ENCODE results near the gene PRKCH.

Gene PRKCH

GRCh38 chr14:61530296-61530695, 208.9 kb downstream of the PRKCH start:
- Histone ChIP-seq H3K27me3 (ENCODE audit: low read depth, low read length) (no peaks in the 10 kb centered on the region), H3K36me3 (ENCODE audit: control insufficient read depth in 1 of 2, insufficient read depth in 2 of 2, low read length in 2 of 2) (no peaks in the 10 kb centered on the region), H3K27ac (ENCODE audit: low read length) (no peak overlapping the region), H3K9me3 (ENCODE audit: control insufficient read depth in 1 of 2, low read length in 2 of 2) (no peaks in the 10 kb centered on the region), H3K4me3 (ENCODE audit: low read depth in 1 of 2, low read length in 2 of 2) (no peak overlapping the region), H3K4me1 (ENCODE audit: control insufficient read depth in 1 of 2, insufficient read depth in 2 of 2, low read length in 2 of 2) (peaks cover 0 to 18% of the 10 kb centered on the region in 2 donors)

GRCh38 chr14:61530896-61531295, 209.5 kb downstream of the PRKCH start:
- Histone ChIP-seq H3K9me3 (ENCODE audit: control insufficient read depth in 1 of 2, low read length in 2 of 2) (no peaks in the 10 kb centered on the region), H3K36me3 (ENCODE audit: control insufficient read depth in 1 of 2, insufficient read depth in 2 of 2, low read length in 2 of 2) (no peaks in the 10 kb centered on the region), H3K27me3 (ENCODE audit: low read depth, low read length) (no peaks in the 10 kb centered on the region), H3K4me3 (ENCODE audit: low read depth in 1 of 2, low read length in 2 of 2) (no peak overlapping the region), H3K27ac (ENCODE audit: low read length) (no peak overlapping the region), H3K4me1 (ENCODE audit: control insufficient read depth in 1 of 2, insufficient read depth in 2 of 2, low read length in 2 of 2) (peaks cover 0 to 15% of the 10 kb centered on the region in 2 donors)

- Histone ChIP-seq H3K27me3 (ENCODE audit: low read depth, low read length) (no peaks in the 10 kb centered on the region), H3K4me1 (ENCODE audit: control insufficient read depth in 1 of 2, insufficient read depth in 2 of 2, low read length in 2 of 2) (peaks cover 0 to 9% of the 10 kb centered on the region in 2 donors), H3K36me3 (ENCODE audit: control insufficient read depth in 1 of 2, insufficient read depth in 2 of 2, low read length in 2 of 2) (no peaks in the 10 kb centered on the region), H3K9me3 (ENCODE audit: control insufficient read depth in 1 of 2, low read length in 2 of 2) (no peaks in the 10 kb centered on the region), H3K27ac (ENCODE audit: low read length) (no peak overlapping the region), H3K4me3 (ENCODE audit: low read depth in 1 of 2, low read length in 2 of 2) (no peak overlapping the region)
Measured at GRCh38 chr14:61531465-61532122, 210.2 kb downstream of the PRKCH start.

GRCh38 chr14:61532123-61532505, 210.7 kb downstream of the PRKCH start:
- H3K4me3 ChIP-seq (ENCODE audit: low read depth in 1 of 2, low read length in 2 of 2) = no peak overlapping the region
- H3K27ac ChIP-seq (ENCODE audit: low read length) = no peak overlapping the region
- no peaks in the 10 kb centered on the region for H3K36me3 ChIP-seq (ENCODE audit: control insufficient read depth in 1 of 2, insufficient read depth in 2 of 2, low read length in 2 of 2)
- peaks cover 0 to 3% of the 10 kb centered on the region in 2 donors for H3K4me1 ChIP-seq (ENCODE audit: control insufficient read depth in 1 of 2, insufficient read depth in 2 of 2, low read length in 2 of 2)
- no peaks in the 10 kb centered on the region for H3K9me3 ChIP-seq (ENCODE audit: control insufficient read depth in 1 of 2, low read length in 2 of 2)
- H3K27me3 ChIP-seq (ENCODE audit: low read depth, low read length) = no peaks in the 10 kb centered on the region

- Histone ChIP-seq H3K27me3 (ENCODE audit: low read depth, low read length) (no peaks in the 10 kb centered on the region), H3K4me3 (ENCODE audit: low read depth in 1 of 2, low read length in 2 of 2) (no peak overlapping the region), H3K4me1 (ENCODE audit: control insufficient read depth in 1 of 2, insufficient read depth in 2 of 2, low read length in 2 of 2) (peaks cover 0 to under 1% of the 10 kb centered on the region in 2 donors), H3K9me3 (ENCODE audit: control insufficient read depth in 1 of 2, low read length in 2 of 2) (no peaks in the 10 kb centered on the region), H3K27ac (ENCODE audit: low read length) (no peak overlapping the region), H3K36me3 (ENCODE audit: control insufficient read depth in 1 of 2, insufficient read depth in 2 of 2, low read length in 2 of 2) (no peaks in the 10 kb centered on the region)
Measured at GRCh38 chr14:61532763-61533162, 211.4 kb downstream of the PRKCH start.

GRCh38 chr14:61533513-61534255, 212.3 kb downstream of the PRKCH start:
- H3K36me3 ChIP-seq (ENCODE audit: control insufficient read depth in 1 of 2, insufficient read depth in 2 of 2, low read length in 2 of 2) = no peaks in the 10 kb centered on the region
- peaks cover 0 to 4% of the 10 kb centered on the region in 2 donors for H3K4me1 ChIP-seq (ENCODE audit: control insufficient read depth in 1 of 2, insufficient read depth in 2 of 2, low read length in 2 of 2)
- no peak overlapping the region for H3K27ac ChIP-seq (ENCODE audit: low read length)

GRCh38 chr14:61535032-61535431, 213.7 kb downstream of the PRKCH start:
- Histone ChIP-seq H3K27me3 (ENCODE audit: low read depth, low read length) (no peaks in the 10 kb centered on the region), H3K27ac (ENCODE audit: low read length) (no peak overlapping the region), H3K4me1 (ENCODE audit: control insufficient read depth in 1 of 2, insufficient read depth in 2 of 2, low read length in 2 of 2) (peaks cover 0 to 4% of the 10 kb centered on the region in 2 donors), H3K36me3 (ENCODE audit: control insufficient read depth in 1 of 2, insufficient read depth in 2 of 2, low read length in 2 of 2) (no peaks in the 10 kb centered on the region), H3K9me3 (ENCODE audit: control insufficient read depth in 1 of 2, low read length in 2 of 2) (no peaks in the 10 kb centered on the region), H3K4me3 (ENCODE audit: low read depth in 1 of 2, low read length in 2 of 2) (no peak overlapping the region)

More at GRCh38 chr14:61533513-61534255, 212.3 kb downstream of the PRKCH start:
- Histone ChIP-seq H3K4me3 (ENCODE audit: low read depth in 1 of 2, low read length in 2 of 2) (no peak overlapping the region), H3K27me3 (ENCODE audit: low read depth, low read length) (no peaks in the 10 kb centered on the region), H3K9me3 (ENCODE audit: control insufficient read depth in 1 of 2, low read length in 2 of 2) (no peaks in the 10 kb centered on the region)

- H3K9me3 ChIP-seq (ENCODE audit: control insufficient read depth in 1 of 2, low read length in 2 of 2) = no peaks in the 10 kb centered on the region
- no peaks in the 10 kb centered on the region for H3K36me3 ChIP-seq (ENCODE audit: control insufficient read depth in 1 of 2, insufficient read depth in 2 of 2, low read length in 2 of 2)
- H3K4me1 ChIP-seq (ENCODE audit: control insufficient read depth in 1 of 2, insufficient read depth in 2 of 2, low read length in 2 of 2) = peaks cover 0 to 4% of the 10 kb centered on the region in 2 donors
- no peak overlapping the region for H3K4me3 ChIP-seq (ENCODE audit: low read depth in 1 of 2, low read length in 2 of 2)
- H3K27me3 ChIP-seq (ENCODE audit: low read depth, low read length) = no peaks in the 10 kb centered on the region
- no peak overlapping the region for H3K27ac ChIP-seq (ENCODE audit: low read length)
Measured at GRCh38 chr14:61535458-61535857, 214.1 kb downstream of the PRKCH start.

GRCh38 chr14:61536661-61537562, 215.5 kb downstream of the PRKCH start:
- H3K27me3 ChIP-seq (ENCODE audit: low read depth, low read length) = no peaks in the 10 kb centered on the region
- no peaks in the 10 kb centered on the region for H3K9me3 ChIP-seq (ENCODE audit: control insufficient read depth in 1 of 2, low read length in 2 of 2)
- H3K4me3 ChIP-seq (ENCODE audit: low read depth in 1 of 2, low read length in 2 of 2) = no peak overlapping the region
- H3K4me1 ChIP-seq (ENCODE audit: control insufficient read depth in 1 of 2, insufficient read depth in 2 of 2, low read length in 2 of 2) = peaks cover 0 to 4% of the 10 kb centered on the region in 2 donors
- H3K27ac ChIP-seq (ENCODE audit: low read length) = peak overlapping the region; percentile 7
- H3K36me3 ChIP-seq (ENCODE audit: control insufficient read depth in 1 of 2, insufficient read depth in 2 of 2, low read length in 2 of 2) = no peaks in the 10 kb centered on the region

- Histone ChIP-seq H3K4me3 (ENCODE audit: low read depth in 1 of 2, low read length in 2 of 2) (no peak overlapping the region), H3K27me3 (ENCODE audit: low read depth, low read length) (no peaks in the 10 kb centered on the region), H3K4me1 (ENCODE audit: control insufficient read depth in 1 of 2, insufficient read depth in 2 of 2, low read length in 2 of 2) (peaks cover 3 to 9% of the 10 kb centered on the region in 2 donors), H3K36me3 (ENCODE audit: control insufficient read depth in 1 of 2, insufficient read depth in 2 of 2, low read length in 2 of 2) (no peaks in the 10 kb centered on the region), H3K9me3 (ENCODE audit: control insufficient read depth in 1 of 2, low read length in 2 of 2) (no peaks in the 10 kb centered on the region), H3K27ac (ENCODE audit: low read length) (peak overlapping the region; percentile 7)
Measured at GRCh38 chr14:61537563-61538463, 216.4 kb downstream of the PRKCH start.

Data from muscle layer of duodenum (tissue), 2 donors.